Epithelial cell of esophagus (primary cell): Measurements from ENCODE around the gene RREB1.

ENCODE experiments used
- DNase-seq: peaks from one replicate; pipeline ENCODE4 v3.0.0; 2010; ENCODE audit warnings: low read depth
- H3K4me3 ChIP-seq: 2 replicates; pipeline ENCODE4 v1.5.1; 2011; ENCODE audit warnings: mild to moderate bottlenecking, low read length, control low read depth
- CTCF ChIP-seq: IDR thresholded peaks from 2 replicates; pipeline ENCODE4 v1.5.1; 2011; ENCODE audit warnings: low read depth, mild to moderate bottlenecking, low read length, control low read depth, inconsistent platforms; ENCODE audit not compliant: insufficient read depth; ENCODE audit errors: missing control alignments

Gene RREB1

GRCh38 chr6:7283676-7284075 is 175.9 kb downstream of the RREB1 start:
- no peak for DNase-seq
- no peak for TF ChIP-seq CTCF
- no peak overlapping the region for H3K4me3 ChIP-seq

GRCh38 chr6:7285416-7285815 is 177.7 kb downstream of the RREB1 start:
- DNase-seq = no peak
- no peak overlapping the region for H3K4me3 ChIP-seq
- no peak for TF ChIP-seq CTCF

- no peak overlapping the region for H3K4me3 ChIP-seq
- no peak for TF ChIP-seq CTCF
- DNase-seq = no peak
These were observed 182.3 kb downstream of the RREB1 start for GRCh38 chr6:7290079-7290478.

- H3K4me3 ChIP-seq = no peak overlapping the region
- TF ChIP-seq CTCF = no peak
- DNase-seq = no peak
These were observed 185.0 kb downstream of the RREB1 start for GRCh38 chr6:7292596-7293255.

- no peak for DNase-seq
- H3K4me3 ChIP-seq = no peak overlapping the region
- no peak for TF ChIP-seq CTCF
These were observed 188.2 kb downstream of the RREB1 start for GRCh38 chr6:7295916-7296315.

GRCh38 chr6:7296602-7297001 is 188.8 kb downstream of the RREB1 start:
- DNase-seq = no peak
- no peak overlapping the region for H3K4me3 ChIP-seq
- no peak for TF ChIP-seq CTCF

GRCh38 chr6:7298113-7298512 is 190.4 kb downstream of the RREB1 start:
- no peak for DNase-seq
- H3K4me3 ChIP-seq = no peak overlapping the region
- no peak for TF ChIP-seq CTCF
